Large intestine (tissue), 3 donors: ENCODE measurements around the gene CBX4. TPM values are rescaled to one million over a fixed set of nuclear protein-coding genes. Genes with fewer than 3 reads are reported as not detected.

Source experiments
- DNase-seq, 2 donors: peaks; one replicate each; pipeline versions ENCODE4 v3.0.0 to v3.0.0-alpha.2; 2013
- H3K27ac ChIP-seq: one replicate; pipeline ENCODE4 v1.5.1; 2013; ENCODE audit warnings: low read length
- H3K27me3 ChIP-seq: 2 replicates; pipeline ENCODE4 v1.6.1; 2013; ENCODE audit warnings: low read length; ENCODE audit not compliant: control insufficient read depth, insufficient read depth
- H3K36me3 ChIP-seq: 2 replicates; pipeline ENCODE4 v1.6.1; 2013; ENCODE audit warnings: low read length; ENCODE audit not compliant: control insufficient read depth, insufficient read depth
- H3K4me1 ChIP-seq: one replicate; pipeline ENCODE4 v1.6.1; 2013; ENCODE audit warnings: low read length; ENCODE audit not compliant: control insufficient read depth, insufficient read depth
- H3K4me3 ChIP-seq: one replicate; pipeline ENCODE4 v1.5.1; 2013; ENCODE audit warnings: low read length
- H3K9me3 ChIP-seq: one replicate; pipeline ENCODE4 v1.6.1; 2013; ENCODE audit warnings: mild to moderate bottlenecking, low read depth, low read length, moderate library complexity; ENCODE audit not compliant: control insufficient read depth
- WGBS: methylation state at CpG from one replicate; pipeline ENCODE4 v1.1.5; 2013; ENCODE audit warnings: low lambda C conversion rate; ENCODE audit not compliant: insufficient coverage; 5-methylcytosine and 5-hydroxymethylcytosine counted together
- polyA plus RNA-seq: library from polyadenylated mRNA; unstranded; fragments of 120-200 nt; gene quantifications from one replicate; pipeline ENCODE4 v1.2.1, GENCODE V29; 2013

CBX4 gene
- polyA plus RNA-seq, 1 donor = 53.7 TPM

DNA sequence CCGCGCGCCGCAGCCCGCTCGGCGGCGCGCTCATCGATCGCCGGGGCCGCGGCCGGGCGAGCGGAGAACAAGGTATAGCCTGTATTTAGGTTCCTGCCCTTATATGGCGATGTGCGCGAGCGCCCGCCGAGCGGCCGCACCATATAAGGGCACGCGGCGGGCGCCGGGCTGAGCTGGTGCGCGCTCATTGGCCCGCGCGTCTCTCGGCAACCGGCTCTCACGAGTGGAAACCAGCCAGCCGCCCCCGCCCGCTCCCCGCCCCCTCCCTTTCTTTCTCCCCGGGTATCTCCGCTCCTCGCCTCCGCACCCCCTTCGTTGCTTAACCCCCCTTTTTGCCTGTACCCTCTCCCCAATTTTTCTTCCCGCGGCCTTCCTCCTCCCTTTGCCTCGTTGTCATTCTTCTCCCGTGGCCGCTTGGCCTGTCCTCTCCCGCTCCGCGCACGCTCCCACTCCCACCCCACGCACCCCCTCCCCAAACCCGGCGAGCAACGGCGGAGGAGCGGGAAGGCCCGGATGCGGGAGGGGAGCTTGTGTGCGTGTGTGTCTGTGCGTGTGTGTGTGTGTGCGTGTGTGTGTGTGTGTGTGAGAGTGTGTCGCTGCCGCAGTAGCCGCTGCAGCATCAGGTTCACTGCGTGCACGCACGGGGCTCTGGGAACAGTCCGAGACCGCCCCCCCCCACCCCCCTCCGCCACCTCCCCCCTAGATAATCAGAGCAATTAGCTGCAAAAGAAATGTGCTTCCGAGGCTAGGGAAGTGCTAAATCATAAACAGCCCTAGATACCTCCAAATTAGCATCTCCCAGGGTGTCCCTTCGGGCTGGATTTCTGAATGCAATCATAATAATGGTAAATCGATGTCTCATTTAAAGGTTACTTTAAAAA lies 28.9 kb downstream of the CBX4 start:
- no peaks in the 10 kb centered on the region for H3K36me3 ChIP-seq
- peak; percentile 78 to 89 for DNase-seq
- peaks cover 50% of the 10 kb centered on the region for H3K4me1 ChIP-seq
- peaks cover 92% of the 10 kb centered on the region for H3K27me3 ChIP-seq
- peak overlapping the region; percentile 1 for H3K4me3 ChIP-seq
- H3K27ac ChIP-seq = no peak overlapping the region
- peaks cover 25% of the 10 kb centered on the region for H3K9me3 ChIP-seq
- WGBS = 0% methylated on average over 1 of the region's 79 CpGs

DNA sequence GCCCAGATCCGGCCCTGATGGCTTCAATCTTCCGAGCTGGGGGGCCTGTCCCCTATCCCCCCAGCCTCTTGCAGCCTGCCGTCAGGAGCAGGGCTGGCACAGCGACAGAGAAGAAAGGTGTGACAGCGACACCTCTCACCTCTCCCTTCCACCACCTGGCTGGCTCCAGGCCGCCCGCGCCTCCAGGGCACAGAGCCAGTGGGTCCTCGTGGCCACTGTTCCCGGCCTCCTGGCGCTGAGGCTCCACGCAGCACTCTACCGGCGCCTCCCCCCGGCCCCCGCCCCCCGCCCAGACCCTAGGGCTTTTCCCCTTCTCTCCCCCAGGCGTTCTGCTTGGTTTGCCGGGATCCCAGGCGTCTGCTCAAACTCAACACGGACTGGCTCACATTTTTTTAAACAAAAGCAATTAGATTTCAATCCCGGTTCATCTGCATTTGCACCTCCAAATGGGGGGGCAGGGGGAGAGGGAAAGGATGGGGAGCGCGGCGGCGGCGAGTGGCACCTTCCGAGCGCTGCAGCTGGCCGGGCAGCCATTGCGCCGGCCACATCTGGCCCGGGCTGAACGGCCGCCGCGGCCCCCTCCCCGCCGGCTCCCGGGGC lies 29.6 kb downstream of the CBX4 start:
- H3K4me3 ChIP-seq = no peak overlapping the region
- peaks cover 23% of the 10 kb centered on the region for H3K9me3 ChIP-seq
- H3K27ac ChIP-seq = no peak overlapping the region
- H3K36me3 ChIP-seq = no peaks in the 10 kb centered on the region
- DNase-seq = no peak
- H3K4me1 ChIP-seq = peaks cover 45% of the 10 kb centered on the region
- WGBS = no CpG with 5 or more reads among the region's 40 CpGs
- H3K27me3 ChIP-seq = peaks cover 92% of the 10 kb centered on the region

DNA sequence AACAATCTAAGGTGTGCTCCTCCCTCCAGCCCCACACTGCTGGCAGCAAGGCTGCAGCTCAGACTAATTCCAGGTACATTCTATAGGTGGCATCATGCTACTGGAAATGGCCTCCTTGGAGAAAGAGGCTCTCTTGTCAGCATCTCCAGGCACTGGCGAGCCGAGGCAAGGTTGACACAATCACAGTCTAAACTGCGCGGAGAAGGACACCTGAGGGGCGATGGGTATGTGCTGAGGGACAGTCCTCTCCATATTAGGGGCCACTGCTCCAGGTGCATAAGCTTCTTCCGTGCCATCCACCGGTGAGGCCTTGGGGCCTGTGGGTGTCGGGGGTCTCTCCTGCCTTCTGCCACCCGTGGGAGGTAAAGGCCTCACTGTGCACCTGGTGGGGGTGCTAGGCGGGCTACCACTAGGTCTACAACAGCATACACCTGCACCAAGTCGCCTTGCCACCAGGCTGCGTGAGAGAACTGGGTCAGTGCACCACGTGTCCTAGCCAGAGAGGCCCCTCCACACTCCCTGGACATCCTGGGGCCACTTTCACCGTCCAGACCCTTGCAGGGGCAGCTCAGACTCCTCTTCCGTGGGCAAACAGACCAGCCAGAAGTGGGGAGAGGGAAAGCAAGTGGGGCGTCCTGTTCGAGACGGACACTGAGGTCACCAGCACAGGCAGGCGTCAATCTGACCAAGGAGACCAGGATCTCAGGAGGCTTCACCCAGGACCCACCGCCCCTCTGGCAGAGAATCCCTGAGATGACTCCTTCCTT lies 30.3 kb downstream of the CBX4 start:
- peak; percentile 71 to 82 for DNase-seq
- no peaks in the 10 kb centered on the region for H3K36me3 ChIP-seq
- peaks cover 92% of the 10 kb centered on the region for H3K27me3 ChIP-seq
- no peak overlapping the region for H3K4me3 ChIP-seq
- H3K27ac ChIP-seq = no peak overlapping the region
- peaks cover 25% of the 10 kb centered on the region for H3K9me3 ChIP-seq
- H3K4me1 ChIP-seq = peaks cover 40% of the 10 kb centered on the region
- WGBS = no CpG with 5 or more reads among the region's 20 CpGs

GRCh38 chr17:79806863-79807720 lies 32.1 kb downstream of the CBX4 start:
- Histone ChIP-seq H3K27ac (no peak overlapping the region), H3K27me3 (peaks cover 98% of the 10 kb centered on the region), H3K4me1 (peaks cover 40% of the 10 kb centered on the region), H3K9me3 (peaks cover 37% of the 10 kb centered on the region), H3K36me3 (no peaks in the 10 kb centered on the region), H3K4me3 (no peak overlapping the region)
- no peak for DNase-seq
- WGBS = no CpG with 5 or more reads among the region's 13 CpGs

DNA sequence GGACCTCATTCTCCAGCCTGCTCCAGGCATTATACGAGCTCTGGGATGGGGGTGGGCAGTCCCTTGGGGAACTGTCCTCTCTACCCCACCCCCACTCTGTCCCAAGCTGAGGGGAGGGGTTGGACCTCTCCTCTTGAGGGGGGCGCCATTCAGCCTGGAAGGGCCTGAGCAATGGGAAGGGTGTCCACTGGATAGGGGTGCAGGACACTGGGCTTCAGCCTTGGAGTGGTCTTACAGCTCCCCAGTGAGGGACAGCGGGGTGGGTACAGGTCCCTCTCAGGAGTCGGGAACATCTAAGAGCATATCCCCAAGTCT lies 32.8 kb downstream of the CBX4 start:
- Histone ChIP-seq H3K4me1 (peaks cover 34% of the 10 kb centered on the region), H3K9me3 (peaks cover 37% of the 10 kb centered on the region), H3K27ac (no peak overlapping the region), H3K4me3 (no peak overlapping the region), H3K27me3 (peaks cover 98% of the 10 kb centered on the region), H3K36me3 (no peaks in the 10 kb centered on the region)
- DNase-seq = no peak
- no CpG with 5 or more reads among the region's 4 CpGs for WGBS

- H3K4me1 ChIP-seq = peaks cover 31% of the 10 kb centered on the region
- no CpG with 5 or more reads among the region's 22 CpGs for WGBS
Measured at GRCh38 chr17:79804856-79805696, 34.2 kb downstream of the CBX4 start.

GRCh38 chr17:79803997-79804855 lies 35.0 kb downstream of the CBX4 start:
- Histone ChIP-seq H3K4me1 (peaks cover 27% of the 10 kb centered on the region), H3K4me3 (no peak overlapping the region), H3K36me3 (no peaks in the 10 kb centered on the region), H3K27ac (no peak overlapping the region), H3K27me3 (peaks cover 100% of the 10 kb centered on the region), H3K9me3 (peaks cover 37% of the 10 kb centered on the region)
- no CpG with 5 or more reads among the region's 76 CpGs for WGBS
- peak in 1 of 2 donors; percentile 78 for DNase-seq

More at GRCh38 chr17:79804856-79805696, 34.2 kb downstream of the CBX4 start:
- H3K36me3 ChIP-seq = no peaks in the 10 kb centered on the region
- DNase-seq = no peak
- no peak overlapping the region for H3K4me3 ChIP-seq
- peaks cover 38% of the 10 kb centered on the region for H3K9me3 ChIP-seq
- H3K27ac ChIP-seq = no peak overlapping the region
- peaks cover 98% of the 10 kb centered on the region for H3K27me3 ChIP-seq

- no peak overlapping the region for H3K27ac ChIP-seq
- whole genome bisulfite sequencing = 0% methylated on average over 1 of the region's 31 CpGs
- DNase-seq = no peak
- peaks cover 100% of the 10 kb centered on the region for H3K27me3 ChIP-seq
- no peaks in the 10 kb centered on the region for H3K36me3 ChIP-seq
- H3K9me3 ChIP-seq = peaks cover 44% of the 10 kb centered on the region
- H3K4me3 ChIP-seq = no peak overlapping the region
- H3K4me1 ChIP-seq = peaks cover 29% of the 10 kb centered on the region
Measured at GRCh38 chr17:79803421-79803996, 35.7 kb downstream of the CBX4 start.
